Hindlimb muscle (tissue), 1 donor: ENCODE data around the gene PIGR. TPM values are rescaled to one million over a fixed set of nuclear protein-coding genes. Genes with fewer than 3 reads are reported as not detected.

Source experiments
- DNase-seq: peaks from one replicate; pipeline ENCODE4 v3.0.0-alpha.2; 2013
- polyA plus RNA-seq: library from polyadenylated mRNA; unstranded; fragments of 120-200 nt; gene quantifications from one replicate; pipeline ENCODE4 v1.2.1, GENCODE V29; 2013; ENCODE audit not compliant: insufficient read length

The PIGR gene
- polyA plus RNA-seq, 1 donor: 0.04 TPM

DNA sequence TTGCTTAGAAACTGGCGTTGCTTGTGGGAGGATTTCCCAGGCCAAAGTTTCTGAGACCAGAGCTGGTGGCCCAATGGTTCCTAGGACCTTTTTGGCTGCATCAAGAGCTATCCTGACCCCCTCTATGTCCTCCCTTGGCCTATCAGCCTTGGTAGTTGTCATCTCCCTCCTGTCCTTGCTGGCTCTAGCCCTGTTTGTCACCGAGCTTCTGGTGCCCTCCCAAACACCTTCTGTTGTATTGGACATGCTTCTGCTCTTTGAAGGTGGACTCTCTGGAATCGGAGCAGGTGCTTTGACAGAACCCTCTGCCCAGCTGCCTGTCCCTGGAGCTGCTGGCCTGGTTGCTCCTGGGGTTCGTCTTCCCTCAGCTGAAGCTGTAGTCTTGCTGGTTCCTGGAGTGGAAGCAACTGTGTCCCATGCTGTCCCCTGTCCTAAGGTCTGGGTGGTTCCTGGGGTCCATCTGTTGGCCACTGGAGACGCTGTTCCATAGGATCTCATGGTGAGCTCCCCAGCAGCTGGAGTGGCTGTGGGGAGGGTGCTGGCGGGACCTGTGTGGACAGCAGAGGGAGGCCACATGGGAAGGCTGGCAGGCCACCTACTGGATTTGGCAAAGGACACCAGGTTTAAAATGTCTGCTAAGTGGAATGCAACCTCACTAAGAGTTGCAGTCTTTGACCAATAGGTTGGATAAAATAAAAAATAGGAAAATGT, 14.6 kb upstream of the PIGR start:
- no peak for DNase-seq

- DNase-seq: no peak
Measured at GRCh38 chr1:206958144-206958543, 11.9 kb upstream of the PIGR start.

DNA sequence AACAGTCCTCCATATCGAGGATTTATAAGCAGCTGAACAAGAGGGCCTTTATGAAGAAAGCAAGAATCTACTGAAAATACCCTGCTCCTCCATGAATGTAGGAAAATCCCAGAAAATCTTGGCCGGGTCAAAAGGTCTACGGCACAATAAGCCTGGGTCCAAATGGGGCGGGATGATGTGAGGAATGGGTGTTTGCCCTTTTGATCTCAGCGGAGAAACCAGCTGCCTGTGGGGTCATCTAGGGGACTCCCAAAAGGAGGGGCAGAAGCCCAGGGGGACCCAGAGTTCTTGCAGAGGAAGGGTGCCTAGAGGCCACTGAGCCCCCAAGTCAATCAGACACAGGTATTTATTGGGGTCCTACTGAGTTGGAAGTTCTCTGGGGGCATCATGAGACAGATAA, 11.4 kb upstream of the PIGR start:
- DNase-seq: no peak

GRCh38 chr1:206955476-206956451, 9.5 kb upstream of the PIGR start:
- no peak for DNase-seq

DNA sequence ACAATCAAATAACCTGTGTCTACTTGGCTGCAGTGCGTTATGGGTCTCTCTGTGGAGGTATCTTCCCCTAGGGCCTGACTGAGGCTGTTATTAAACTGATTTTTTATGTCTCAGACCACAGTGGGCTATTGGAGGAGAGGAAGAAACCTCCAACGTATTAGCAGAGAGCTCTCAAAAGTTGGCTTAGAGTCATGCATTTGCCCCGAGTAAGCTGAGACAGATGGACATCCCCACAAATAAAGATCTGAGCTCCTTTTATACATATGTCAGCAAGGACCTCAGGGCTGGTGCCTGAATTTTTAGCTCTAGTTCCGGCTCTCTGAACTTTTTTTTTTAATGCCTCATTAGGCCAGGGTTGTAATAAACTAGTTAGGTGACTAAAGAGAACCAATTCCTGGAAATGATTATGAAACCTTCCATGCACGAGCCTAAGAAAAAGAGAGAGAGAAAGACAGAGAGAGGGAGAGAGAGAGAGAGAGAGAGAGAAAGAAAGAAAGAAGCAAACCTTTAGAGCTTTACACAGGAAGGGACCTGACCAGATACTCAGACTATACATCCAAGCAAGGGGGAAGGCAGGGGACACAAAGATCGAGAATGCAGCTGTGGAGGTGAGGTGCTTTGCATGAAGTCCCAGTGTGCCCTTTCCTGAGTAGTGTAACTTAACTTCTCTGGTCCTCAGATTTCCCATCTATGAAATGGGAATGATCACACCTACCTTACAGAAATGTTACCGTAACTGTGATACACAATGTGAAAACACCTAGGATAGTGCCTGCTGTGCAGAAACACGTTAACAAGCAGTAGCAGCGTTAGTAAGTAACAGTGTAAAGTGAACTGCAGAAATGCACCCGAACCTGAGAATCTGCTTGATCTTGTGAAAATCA, 8.4 kb upstream of the PIGR start:
- no peak for DNase-seq

GRCh38 chr1:206953626-206954025, 7.4 kb upstream of the PIGR start:
- no peak for DNase-seq

DNA sequence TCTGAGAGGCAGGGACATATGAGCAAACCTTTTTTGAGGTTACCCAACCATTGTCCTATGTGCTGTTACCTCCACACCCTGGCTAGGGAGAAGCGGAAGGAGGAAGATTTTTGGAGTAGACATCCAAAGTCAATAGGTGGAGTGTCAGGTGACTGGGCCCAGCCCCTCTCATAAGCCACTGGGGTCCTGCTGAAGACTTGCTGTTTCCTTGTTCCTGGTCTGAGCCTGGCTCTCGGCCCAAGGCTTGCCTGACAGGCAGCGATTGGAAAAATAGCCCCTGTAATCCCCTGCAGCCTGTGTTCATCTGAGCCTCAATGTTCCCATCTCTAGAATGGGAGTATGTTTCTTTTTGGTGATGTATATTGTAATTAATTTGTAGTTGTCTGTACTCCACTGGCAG, 6.9 kb upstream of the PIGR start:
- no peak for DNase-seq

DNA sequence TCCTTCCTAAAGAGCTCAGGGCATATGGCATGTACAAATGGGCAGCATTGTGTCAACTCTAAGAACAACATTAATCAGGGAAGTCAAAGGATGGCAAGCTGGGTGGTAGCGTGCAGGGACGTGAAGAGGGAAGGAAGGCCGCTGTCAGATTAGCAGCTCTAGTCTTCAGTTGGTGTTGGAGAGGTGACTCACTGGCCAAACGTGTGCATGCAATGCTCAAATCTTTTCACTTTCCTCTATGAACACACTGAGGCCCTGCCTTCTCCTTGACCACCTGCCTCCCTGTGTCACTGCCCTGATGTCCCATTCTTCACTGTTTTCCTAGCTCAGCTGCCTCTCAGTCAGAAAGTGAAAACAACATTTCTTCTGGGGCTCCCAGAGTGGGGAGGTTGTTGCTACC, 5.9 kb upstream of the PIGR start:
- DNase-seq: no peak

DNA sequence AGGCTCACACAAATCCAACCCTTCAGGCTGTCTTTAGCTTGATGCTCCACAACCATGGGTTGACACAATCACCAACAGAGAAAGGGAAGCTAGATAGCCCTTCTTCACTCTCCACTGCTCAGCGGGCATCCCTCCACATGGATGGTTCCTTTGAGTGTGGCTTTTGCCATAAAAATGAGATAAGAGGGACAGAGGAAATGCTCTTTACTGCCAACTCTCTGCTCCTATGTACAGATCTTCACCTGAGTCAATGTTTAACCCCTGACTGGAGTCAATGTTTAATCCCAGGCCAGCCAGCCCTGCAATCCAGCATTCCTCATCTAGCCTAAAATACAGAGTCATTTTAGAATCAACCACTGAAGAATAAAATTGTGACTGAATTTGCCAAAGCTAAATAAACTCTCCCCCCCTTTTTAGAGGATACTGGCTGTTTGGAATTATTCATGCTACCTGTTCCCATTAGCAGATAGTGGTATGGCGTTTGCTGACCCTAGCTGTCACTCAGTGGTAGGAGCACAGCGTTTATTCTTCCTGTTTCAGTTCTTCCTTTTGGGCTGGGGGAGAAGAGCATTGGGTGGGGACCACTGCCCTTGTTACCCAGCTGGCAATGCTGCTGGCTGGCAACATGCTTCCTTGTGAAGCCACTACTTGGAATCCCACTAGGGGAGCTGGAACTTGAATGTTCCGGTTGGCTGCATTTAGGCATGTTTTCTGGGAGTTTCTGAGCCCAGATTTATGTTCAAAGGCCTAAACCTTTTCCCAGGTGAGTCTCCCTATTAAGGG, 5.2 kb upstream of the PIGR start:
- DNase-seq: no peak

GRCh38 chr1:206949641-206950040, 3.4 kb upstream of the PIGR start:
- DNase-seq: no peak

DNA sequence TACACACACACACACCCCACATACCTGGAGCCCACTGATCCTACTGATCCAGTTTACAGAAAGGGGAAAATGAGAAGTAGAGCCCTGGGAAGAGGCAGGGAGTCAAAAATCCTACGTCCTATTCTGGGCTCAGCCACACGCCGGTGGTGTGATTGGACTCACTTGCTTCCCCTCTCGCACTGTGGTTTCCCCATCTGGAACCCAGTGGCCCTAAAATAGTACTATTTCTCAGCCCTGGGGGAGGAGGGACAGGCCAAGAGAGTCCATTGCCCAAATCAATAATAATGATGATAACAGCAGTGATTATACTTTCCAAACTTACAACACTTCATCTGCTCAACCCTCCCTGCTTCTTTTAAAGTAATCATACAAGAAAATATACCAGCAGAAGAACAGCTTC, 2.9 kb upstream of the PIGR start:
- no peak for DNase-seq

GRCh38 chr1:206947255-206947654, 989 bp upstream of the PIGR start:
- DNase-seq: no peak

DNA sequence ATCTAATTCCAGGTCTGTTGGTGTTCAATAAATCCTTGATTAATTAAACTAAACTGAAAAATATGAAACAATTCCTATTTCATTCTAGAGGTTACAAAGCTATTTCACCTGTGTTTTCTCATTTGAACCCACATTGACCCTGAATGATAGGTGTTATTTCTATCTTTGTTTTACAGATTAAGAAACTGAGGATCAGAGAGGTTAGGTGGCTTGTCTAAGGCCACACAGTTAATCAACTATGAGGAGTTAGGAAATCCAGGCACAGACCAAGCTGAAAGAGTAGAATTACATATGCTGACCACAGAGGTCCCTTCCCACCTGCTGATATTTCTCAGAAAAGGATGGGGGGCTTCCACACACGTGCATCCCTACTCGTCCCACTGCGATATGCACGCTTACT, 487 bp downstream of the PIGR start:
- no peak for DNase-seq

DNA sequence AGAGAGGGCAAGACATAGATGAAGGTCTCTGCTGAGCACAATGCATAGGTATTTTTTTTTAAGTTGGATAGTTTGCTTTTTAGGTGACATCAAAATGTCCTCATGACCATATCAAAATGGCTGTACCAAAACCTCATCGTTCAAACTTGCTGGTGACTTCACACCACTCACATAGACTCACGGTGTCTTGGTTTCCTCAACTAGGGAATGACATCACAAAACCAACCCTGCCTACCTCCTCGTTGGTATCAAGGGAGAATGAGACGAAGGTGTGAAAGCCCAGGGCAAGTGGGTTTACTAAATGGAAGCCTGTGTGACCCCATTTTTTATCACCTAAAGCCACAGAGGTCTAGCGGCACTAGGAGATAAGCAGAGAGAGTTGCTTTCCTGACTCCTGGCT, 1.6 kb downstream of the PIGR start:
- DNase-seq: no peak

DNA sequence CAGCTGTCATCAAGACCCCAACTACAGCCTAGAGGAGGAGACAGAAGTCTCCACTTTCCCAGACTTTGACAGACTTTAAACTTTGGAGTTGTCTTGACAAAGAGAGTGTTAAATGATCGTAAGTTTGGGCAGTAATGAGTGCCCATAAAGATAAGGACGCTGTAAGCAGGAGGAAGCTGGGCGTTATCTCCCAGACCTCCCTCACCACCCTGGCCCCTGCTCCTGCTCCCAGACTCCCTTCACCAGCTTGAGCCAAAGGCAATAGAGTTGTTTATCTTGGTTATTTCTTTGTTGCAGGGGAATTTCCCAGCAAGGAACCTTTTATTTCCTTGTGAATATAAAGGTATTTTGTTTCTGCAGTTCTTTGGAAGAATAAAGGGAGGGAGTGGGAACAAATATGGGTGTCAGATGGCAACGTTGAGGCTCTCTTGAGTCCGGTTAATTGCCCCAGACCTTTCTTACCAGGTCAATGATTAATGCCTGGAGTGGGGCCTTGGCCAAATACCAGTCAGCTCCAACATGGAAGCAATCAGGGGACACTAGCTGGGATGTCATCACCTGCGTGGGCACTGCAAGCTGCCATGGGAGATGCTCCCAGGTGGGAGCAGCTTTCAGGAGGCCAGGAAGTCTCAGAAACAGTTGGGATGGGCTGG, 4.4 kb downstream of the PIGR start:
- DNase-seq: no peak

GRCh38 chr1:206940588-206940936, 5.7 kb downstream of the PIGR start:
- no peak for DNase-seq

DNA sequence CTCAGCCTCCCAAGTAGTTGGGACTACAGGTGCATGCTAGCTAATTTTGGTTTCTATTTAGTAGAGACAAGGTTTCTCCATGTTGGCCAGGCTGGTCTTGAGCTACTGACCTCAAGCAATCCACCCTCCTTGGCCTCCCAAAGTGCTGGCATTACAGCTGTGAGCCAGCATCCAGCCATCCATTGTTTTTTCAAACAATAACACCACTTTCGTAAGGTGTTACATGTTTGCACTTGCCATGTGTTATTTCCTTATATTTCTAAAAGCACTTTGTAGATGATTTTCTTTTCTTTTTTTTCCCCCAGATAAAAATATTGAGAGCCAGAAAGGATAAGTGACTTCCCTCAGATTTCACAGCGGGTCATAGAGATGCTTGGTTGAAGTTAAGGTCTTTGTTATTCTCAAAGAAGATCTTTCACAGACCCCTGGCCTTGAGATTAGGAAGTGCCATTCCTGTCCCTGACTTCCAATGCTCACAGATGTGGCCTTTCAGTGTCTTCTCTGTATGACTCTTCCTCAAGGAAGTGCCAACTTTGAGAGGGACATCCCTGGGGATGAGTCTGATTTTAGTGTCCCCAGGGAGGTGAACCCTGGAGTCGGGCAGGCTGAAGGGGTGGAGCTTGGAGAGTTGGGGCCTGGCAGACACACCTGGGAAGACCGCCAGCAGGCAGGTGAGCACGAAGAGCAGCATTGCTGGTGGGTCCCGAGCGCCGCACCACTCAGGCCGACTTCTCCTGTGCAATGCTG, 6.3 kb downstream of the PIGR start:
- no peak for DNase-seq

- no peak for DNase-seq
Measured at GRCh38 chr1:206939131-206939530, 7.1 kb downstream of the PIGR start.

DNA sequence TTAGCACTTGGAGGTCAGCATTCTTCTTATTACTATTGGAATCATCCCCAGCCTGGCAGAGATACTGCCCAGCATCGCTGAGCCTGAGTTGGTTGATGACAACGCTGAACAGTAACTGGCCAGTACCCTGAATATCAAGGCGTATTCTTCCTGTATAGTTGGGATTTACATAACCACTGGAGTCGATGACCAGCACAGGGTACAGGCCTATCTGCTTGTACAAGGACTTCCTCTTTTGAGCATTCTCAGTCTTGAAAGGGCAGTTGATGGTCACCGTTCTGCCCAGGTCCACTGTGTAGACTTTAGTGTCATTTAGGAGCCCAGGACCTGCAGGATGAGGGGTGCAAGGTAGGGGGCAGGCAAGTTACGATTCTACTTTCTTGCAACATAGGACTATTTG, 8.8 kb downstream of the PIGR start:
- no peak for DNase-seq

DNA sequence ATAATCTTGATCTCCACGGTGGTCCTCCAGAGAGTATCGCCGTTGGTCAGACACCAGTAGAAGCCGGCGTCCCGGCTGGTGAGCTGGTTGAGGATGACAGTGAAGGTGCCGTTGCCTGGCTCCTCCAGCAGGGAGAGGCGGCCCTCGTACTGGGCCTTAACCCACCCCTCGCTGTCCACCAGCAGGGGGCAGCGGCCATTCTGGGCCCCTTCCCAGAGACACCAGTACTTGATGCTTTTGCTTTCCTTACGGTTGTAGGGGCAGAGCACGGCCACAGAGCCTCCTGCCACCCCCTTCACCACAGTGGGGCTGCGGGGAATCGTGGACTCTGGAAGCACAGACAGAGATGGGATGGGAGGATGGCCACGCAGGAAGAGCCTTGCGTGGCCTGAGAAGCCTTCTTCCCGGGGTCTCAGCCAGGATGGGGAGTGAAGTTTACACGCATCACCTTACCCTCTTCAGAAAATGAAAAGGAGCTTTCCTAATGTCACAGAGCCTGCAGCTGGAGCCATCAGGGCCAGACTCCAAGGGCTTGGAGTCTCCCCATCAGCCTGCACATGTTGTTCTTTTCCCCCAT, 10.7 kb downstream of the PIGR start:
- no peak for DNase-seq
